HepG2 (cell line): ENCODE data around the gene MBTD1. TPM values are rescaled to one million over a fixed set of nuclear protein-coding genes. Genes with fewer than 3 reads are reported as not detected.

Source experiments
- ATAD3A ChIP-seq: sonication (generic); formaldehyde crosslinking; IDR thresholded peaks from 2 replicates; pipeline ENCODE4 v1.4.0; 2020; ENCODE audit warnings: missing genetic modification reagents
- DR1 ChIP-seq: sonication (generic); formaldehyde crosslinking; IDR thresholded peaks from 2 replicates; pipeline ENCODE4 v1.8.0; 2021; ENCODE audit warnings: mild to moderate bottlenecking, missing genetic modification reagents, inconsistent platforms
- ELF1 ChIP-seq: sonication (generic); formaldehyde crosslinking; IDR thresholded peaks from 2 replicates; pipeline ENCODE4 v1.4.0; 2020; ENCODE audit warnings: missing genetic modification reagents
- FOXC1 ChIP-seq: sonication (generic); formaldehyde crosslinking; IDR thresholded peaks from 2 replicates; pipeline ENCODE4 v1.8.0; 2022; ENCODE audit warnings: mild to moderate bottlenecking, missing genetic modification reagents, borderline replicate concordance
- GABPA ChIP-seq, 2 experiments: IDR thresholded peaks; 2 replicates each; pipeline ENCODE4 v1.6.1; 2011 to 2016; ENCODE audit warnings: low read depth in 2 of 2, low read length in 1 of 2, missing biosample characterization in 1 of 2, missing genetic modification characterization in 1 of 2
- HHEX ChIP-seq: IDR thresholded peaks from 2 replicates; pipeline ENCODE4 v1.6.1; 2016; ENCODE audit warnings: control low read depth
- JUNB ChIP-seq: sonication (generic); formaldehyde crosslinking; IDR thresholded peaks from 2 replicates; pipeline ENCODE4 v1.8.0; 2022; ENCODE audit warnings: missing genetic modification reagents, mild to moderate bottlenecking, borderline replicate concordance
- NFE2L2 ChIP-seq: fragments of 150-350 bp; IDR thresholded peaks from 2 replicates; pipeline ENCODE4 v1.6.1; 2014; ENCODE audit warnings: low read length
- REXO4 ChIP-seq: sonication (generic); formaldehyde crosslinking; IDR thresholded peaks from 2 replicates; pipeline ENCODE4 v1.8.0; 2022; ENCODE audit warnings: missing genetic modification reagents, mild to moderate bottlenecking, borderline replicate concordance
- SP140L ChIP-seq: sonication (generic); formaldehyde crosslinking; IDR thresholded peaks from 2 replicates; pipeline ENCODE4 v1.4.0; 2020; ENCODE audit warnings: missing genetic modification reagents, borderline replicate concordance
- SP2 ChIP-seq: sonication (generic); formaldehyde crosslinking; IDR thresholded peaks from 2 replicates; pipeline ENCODE4 v1.5.1; 2020; ENCODE audit warnings: mild to moderate bottlenecking, missing genetic modification reagents
- TCF12 ChIP-seq, 2 experiments: fragments of 450-650 bp in 1 of 2; sonication (generic) in 1 of 2; formaldehyde crosslinking in 1 of 2; IDR thresholded peaks; 2 replicates each; pipeline versions ENCODE4 v1.6.1 to v1.8.0; 2017 to 2022; ENCODE audit warnings: antibody characterized with exemption in 1 of 2, mild to moderate bottlenecking in 1 of 2, missing genetic modification reagents in 1 of 2, moderate library complexity in 1 of 2
- ZFP37 ChIP-seq: sonication (generic); formaldehyde crosslinking; IDR thresholded peaks from 2 replicates; pipeline ENCODE4 v1.4.0; 2020; ENCODE audit warnings: missing genetic modification reagents, borderline replicate concordance
- ZNF224 ChIP-seq: sonication (generic); formaldehyde crosslinking; IDR thresholded peaks from 2 replicates; pipeline ENCODE4 v1.5.0; 2020; ENCODE audit warnings: mild to moderate bottlenecking, missing genetic modification reagents
- ZNF335 ChIP-seq: sonication (generic); formaldehyde crosslinking; IDR thresholded peaks from 2 replicates; pipeline ENCODE4 v1.4.0; 2020; ENCODE audit warnings: missing genetic modification reagents
- ZNF354B ChIP-seq: sonication (generic); formaldehyde crosslinking; IDR thresholded peaks from 2 replicates; pipeline ENCODE4 v1.8.0; 2022; ENCODE audit warnings: mild to moderate bottlenecking, missing genetic modification reagents
- ZNF496 ChIP-seq: sonication (generic); formaldehyde crosslinking; IDR thresholded peaks from 2 replicates; pipeline ENCODE4 v1.8.1; 2023; ENCODE audit warnings: mild to moderate bottlenecking, moderate library complexity, missing genetic modification reagents; ENCODE audit not compliant: insufficient replicate concordance
- ZNF598 ChIP-seq: sonication (generic); formaldehyde crosslinking; IDR thresholded peaks from 2 replicates; pipeline ENCODE4 v1.5.1; 2020; ENCODE audit warnings: mild to moderate bottlenecking, missing genetic modification reagents, borderline replicate concordance
- ZNF773 ChIP-seq: sonication (generic); formaldehyde crosslinking; IDR thresholded peaks from 2 replicates; pipeline ENCODE4 v1.4.0; 2020; ENCODE audit warnings: missing genetic modification reagents, borderline replicate concordance
- polyA plus RNA-seq, 8 experiments: library from polyadenylated mRNA; depleted of rRNA in 3 of 8; stranded (reverse) in 7 of 8; unstranded in 1 of 8; fragments of >200 nt; fragmentation: Illumina TruSeq in 4 of 8; extraction: Trizol in 4 of 8; gene quantifications; 2 replicates each; pipeline versions ENCODE4 v1.2.1 to v1.2.3, GENCODE V29; 2011 to 2016; ENCODE audit warnings: low read depth in 4 of 8, missing spikeins in 1 of 8, mixed read lengths in 1 of 8; ENCODE audit not compliant: insufficient read depth in 1 of 8
- total RNA-seq, 5 experiments: library from RNA; depleted of rRNA; stranded (reverse); fragments of >200 nt; fragmentation: Illumina TruSeq; extraction: Trizol; gene quantifications; 2 replicates each; pipeline ENCODE4 v1.2.3, GENCODE V29; 2016; ENCODE audit warnings: low read depth in 1 of 5
- TF ChIP-seq, protein P1 (sequence below): sonication (generic); formaldehyde crosslinking; IDR thresholded peaks from 2 replicates; pipeline ENCODE4 v1.5.0; 2020; ENCODE audit warnings: mild to moderate bottlenecking, missing genetic modification reagents
- TF ChIP-seq, protein P2 (sequence below): sonication (generic); formaldehyde crosslinking; IDR thresholded peaks from 2 replicates; pipeline ENCODE4 v1.5.0; 2020; ENCODE audit warnings: mild to moderate bottlenecking, missing genetic modification reagents, borderline replicate concordance

Gene MBTD1
- total and polyA plus RNA-seq, 2 of the 13 experiments (the other 11 are each of a cell fraction or from before 2014, with no cell fraction given) = 20.9 TPM

DNA sequence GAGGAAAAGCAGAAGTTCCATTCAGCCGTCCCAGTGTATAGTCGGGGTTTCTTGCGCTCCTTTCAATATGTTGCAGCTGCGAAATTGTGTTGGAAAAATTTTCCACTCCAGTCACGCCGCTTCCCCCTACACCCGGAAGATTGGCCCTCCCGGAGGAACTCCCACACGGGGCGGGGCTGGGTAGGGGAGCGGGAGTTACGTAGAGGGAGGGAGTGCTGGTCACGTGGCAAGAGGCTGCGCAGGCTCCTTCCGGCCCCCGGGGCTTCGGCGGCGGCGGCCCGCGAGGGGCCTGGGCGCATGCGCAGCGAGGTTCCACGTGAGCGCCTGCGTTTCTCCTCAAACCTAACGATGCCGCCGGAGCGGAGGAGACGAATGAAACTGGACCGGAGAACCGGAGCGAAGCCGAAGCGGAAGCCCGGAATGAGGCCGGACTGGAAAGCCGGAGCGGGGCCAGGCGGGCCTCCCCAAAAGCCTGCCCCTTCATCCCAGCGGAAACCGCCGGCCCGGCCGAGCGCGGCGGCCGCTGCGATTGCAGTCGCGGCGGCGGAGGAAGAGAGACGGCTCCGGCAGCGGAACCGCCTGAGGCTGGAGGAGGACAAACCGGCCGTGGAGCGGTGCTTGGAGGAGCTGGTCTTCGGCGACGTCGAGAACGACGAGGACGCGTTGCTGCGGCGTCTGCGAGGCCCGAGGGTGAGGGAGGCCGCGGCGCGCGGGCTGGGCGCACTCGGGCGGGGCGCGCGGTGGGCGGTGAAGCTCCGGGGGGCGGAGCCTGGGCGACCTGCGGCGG lies 581 bp upstream of the MBTD1 start, which contains the start of gene UTP18 (continued):
- TF ChIP-seq ZNF773 (CRISPR knock-in tag) (peak; percentile 94), ZFP37 (CRISPR knock-in tag) (peak; percentile 95), HHEX (no peak), ZNF496 (CRISPR knock-in tag) (no peak), ZNF354B (CRISPR knock-in tag) (peak; percentile 84; the same call in 1 of the 2 replicates), REXO4 (peak; percentile 95; the same call in 1 of the 2 replicates), FOXC1 (peak; percentile 99), NFE2L2 (no peak), JUNB (CRISPR knock-in tag) (peak; percentile 26; the same call in 1 of the 2 replicates), GABPA (IDR thresholded peaks at IDR 0.05; ENCODE audit: low read depth, low read length) (peak; percentile 60), GABPA (CRISPR knock-in tag; IDR thresholded peaks at IDR 0.05; ENCODE audit: low read depth) (peak; percentile 87), ZNF598 (CRISPR knock-in tag) (peak; percentile 96; the same call in 1 of the 2 replicates), TCF12 (IDR thresholded peaks at IDR 0.05) (no peak), TCF12 (CRISPR knock-in tag; IDR thresholded peaks at IDR 0.05) (peak; percentile 91; the same call in 1 of the 2 replicates), ZNF335 (CRISPR knock-in tag) (no peak; the same call in 1 of the 2 replicates), ATAD3A (CRISPR knock-in tag) (no peak), ELF1 (CRISPR knock-in tag) (peak; percentile 91), SP140L (CRISPR knock-in tag) (peak; percentile 56; the same call in 1 of the 2 replicates), SP2 (CRISPR knock-in tag) (no peak; the same call in 1 of the 2 replicates), DR1 (CRISPR knock-in tag) (peak; percentile 25; the same call in 1 of the 2 replicates), ZNF224 (CRISPR knock-in tag) (no peak; the same call in 1 of the 2 replicates)
- TF ChIP-seq, protein P1, sequence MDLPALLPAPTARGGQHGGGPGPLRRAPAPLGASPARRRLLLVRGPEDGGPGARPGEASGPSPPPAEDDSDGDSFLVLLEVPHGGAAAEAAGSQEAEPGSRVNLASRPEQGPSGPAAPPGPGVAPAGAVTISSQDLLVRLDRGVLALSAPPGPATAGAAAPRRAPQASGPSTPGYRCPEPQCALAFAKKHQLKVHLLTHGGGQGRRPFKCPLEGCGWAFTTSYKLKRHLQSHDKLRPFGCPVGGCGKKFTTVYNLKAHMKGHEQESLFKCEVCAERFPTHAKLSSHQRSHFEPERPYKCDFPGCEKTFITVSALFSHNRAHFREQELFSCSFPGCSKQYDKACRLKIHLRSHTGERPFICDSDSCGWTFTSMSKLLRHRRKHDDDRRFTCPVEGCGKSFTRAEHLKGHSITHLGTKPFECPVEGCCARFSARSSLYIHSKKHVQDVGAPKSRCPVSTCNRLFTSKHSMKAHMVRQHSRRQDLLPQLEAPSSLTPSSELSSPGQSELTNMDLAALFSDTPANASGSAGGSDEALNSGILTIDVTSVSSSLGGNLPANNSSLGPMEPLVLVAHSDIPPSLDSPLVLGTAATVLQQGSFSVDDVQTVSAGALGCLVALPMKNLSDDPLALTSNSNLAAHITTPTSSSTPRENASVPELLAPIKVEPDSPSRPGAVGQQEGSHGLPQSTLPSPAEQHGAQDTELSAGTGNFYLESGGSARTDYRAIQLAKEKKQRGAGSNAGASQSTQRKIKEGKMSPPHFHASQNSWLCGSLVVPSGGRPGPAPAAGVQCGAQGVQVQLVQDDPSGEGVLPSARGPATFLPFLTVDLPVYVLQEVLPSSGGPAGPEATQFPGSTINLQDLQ (CRISPR knock-in tag) = peak; percentile 33; the same call in 1 of the 2 replicates
- TF ChIP-seq, protein P2, sequence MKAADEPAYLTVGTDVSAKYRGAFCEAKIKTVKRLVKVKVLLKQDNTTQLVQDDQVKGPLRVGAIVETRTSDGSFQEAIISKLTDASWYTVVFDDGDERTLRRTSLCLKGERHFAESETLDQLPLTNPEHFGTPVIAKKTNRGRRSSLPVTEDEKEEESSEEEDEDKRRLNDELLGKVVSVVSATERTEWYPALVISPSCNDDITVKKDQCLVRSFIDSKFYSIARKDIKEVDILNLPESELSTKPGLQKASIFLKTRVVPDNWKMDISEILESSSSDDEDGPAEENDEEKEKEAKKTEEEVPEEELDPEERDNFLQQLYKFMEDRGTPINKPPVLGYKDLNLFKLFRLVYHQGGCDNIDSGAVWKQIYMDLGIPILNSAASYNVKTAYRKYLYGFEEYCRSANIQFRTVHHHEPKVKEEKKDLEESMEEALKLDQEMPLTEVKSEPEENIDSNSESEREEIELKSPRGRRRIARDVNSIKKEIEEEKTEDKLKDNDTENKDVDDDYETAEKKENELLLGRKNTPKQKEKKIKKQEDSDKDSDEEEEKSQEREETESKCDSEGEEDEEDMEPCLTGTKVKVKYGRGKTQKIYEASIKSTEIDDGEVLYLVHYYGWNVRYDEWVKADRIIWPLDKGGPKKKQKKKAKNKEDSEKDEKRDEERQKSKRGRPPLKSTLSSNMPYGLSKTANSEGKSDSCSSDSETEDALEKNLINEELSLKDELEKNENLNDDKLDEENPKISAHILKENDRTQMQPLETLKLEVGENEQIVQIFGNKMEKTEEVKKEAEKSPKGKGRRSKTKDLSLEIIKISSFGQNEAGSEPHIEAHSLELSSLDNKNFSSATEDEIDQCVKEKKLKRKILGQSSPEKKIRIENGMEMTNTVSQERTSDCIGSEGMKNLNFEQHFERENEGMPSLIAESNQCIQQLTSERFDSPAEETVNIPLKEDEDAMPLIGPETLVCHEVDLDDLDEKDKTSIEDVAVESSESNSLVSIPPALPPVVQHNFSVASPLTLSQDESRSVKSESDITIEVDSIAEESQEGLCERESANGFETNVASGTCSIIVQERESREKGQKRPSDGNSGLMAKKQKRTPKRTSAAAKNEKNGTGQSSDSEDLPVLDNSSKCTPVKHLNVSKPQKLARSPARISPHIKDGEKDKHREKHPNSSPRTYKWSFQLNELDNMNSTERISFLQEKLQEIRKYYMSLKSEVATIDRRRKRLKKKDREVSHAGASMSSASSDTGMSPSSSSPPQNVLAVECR (CRISPR knock-in tag) = peak; percentile 90
